HL-60 (cell line): ENCODE results near the gene RABGAP1L.

Source experiments
- DNase-seq, 2 experiments: peaks; one replicate each; pipeline ENCODE4 v3.0.0-alpha.2; 2010 to 2020; ENCODE audit warnings: low read depth in 1 of 2, low spot score in 1 of 2
- H3K27ac ChIP-seq: fragments of 250-450 bp; sonication (Bioruptor Pico); replicated peaks from 2 replicates; pipeline ENCODE4 v1.5.1; 2020; ENCODE audit warnings: mild to moderate bottlenecking, moderate library complexity
- H3K27me3 ChIP-seq: fragments of 250-450 bp; sonication (Bioruptor Pico); 2 replicates; pipeline ENCODE4 v1.5.1; 2021; ENCODE audit warnings: mild to moderate bottlenecking, moderate library complexity; ENCODE audit not compliant: insufficient read depth, poor library complexity, severe bottlenecking
- H3K4me3 ChIP-seq: replicated peaks from 2 replicates; pipeline ENCODE4 v1.5.1; 2011; ENCODE audit warnings: mild to moderate bottlenecking, control low read depth, low read length; ENCODE audit not compliant: insufficient read depth
- GABPA ChIP-seq: IDR thresholded peaks from 2 replicates; pipeline ENCODE4 v1.6.1; 2012; ENCODE audit warnings: low read depth
- POLR2AphosphoS5 ChIP-seq: IDR thresholded peaks from 2 replicates; pipeline ENCODE4 v1.6.1; 2012; ENCODE audit warnings: low read depth
- SPI1 ChIP-seq: IDR thresholded peaks from 2 replicates; pipeline ENCODE4 v1.6.1; 2012; ENCODE audit warnings: low read depth, mild to moderate bottlenecking, borderline replicate concordance
- TF ChIP-seq, protein P1 (sequence below): IDR thresholded peaks from one replicate; pipeline ENCODE4 v1.5.1; 2011; ENCODE audit warnings: low read length, control low read depth, inconsistent platforms; ENCODE audit not compliant: insufficient read depth
- TF ChIP-seq, protein P2 (sequence below): IDR thresholded peaks from 2 replicates; pipeline ENCODE4 v1.6.1; 2012; ENCODE audit warnings: low read depth; ENCODE audit not compliant: insufficient replicate concordance

The RABGAP1L gene

DNA sequence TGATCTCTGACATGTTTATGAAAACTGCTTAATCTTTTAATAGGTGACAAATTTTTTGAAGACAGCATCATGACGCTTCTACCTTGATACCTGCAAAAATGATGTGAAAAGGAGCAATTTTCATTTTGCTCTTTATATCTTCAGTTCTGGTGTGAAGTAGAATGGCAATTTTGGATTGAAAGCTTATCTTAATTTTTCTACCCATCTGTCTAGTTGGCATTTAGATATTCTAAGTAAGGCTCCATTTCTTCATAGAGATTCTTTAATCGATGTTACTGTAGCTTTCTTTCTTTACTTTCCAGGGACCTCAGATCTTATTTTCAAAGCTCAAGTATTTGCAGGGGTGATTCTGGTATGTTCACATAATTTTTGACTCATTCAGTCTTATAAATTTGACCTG, 256.2 kb downstream of the RABGAP1L start:
- TF ChIP-seq POLR2AphosphoS5 (no peak), SPI1 (no peak), GABPA (no peak)
- TF ChIP-seq, protein P1, sequence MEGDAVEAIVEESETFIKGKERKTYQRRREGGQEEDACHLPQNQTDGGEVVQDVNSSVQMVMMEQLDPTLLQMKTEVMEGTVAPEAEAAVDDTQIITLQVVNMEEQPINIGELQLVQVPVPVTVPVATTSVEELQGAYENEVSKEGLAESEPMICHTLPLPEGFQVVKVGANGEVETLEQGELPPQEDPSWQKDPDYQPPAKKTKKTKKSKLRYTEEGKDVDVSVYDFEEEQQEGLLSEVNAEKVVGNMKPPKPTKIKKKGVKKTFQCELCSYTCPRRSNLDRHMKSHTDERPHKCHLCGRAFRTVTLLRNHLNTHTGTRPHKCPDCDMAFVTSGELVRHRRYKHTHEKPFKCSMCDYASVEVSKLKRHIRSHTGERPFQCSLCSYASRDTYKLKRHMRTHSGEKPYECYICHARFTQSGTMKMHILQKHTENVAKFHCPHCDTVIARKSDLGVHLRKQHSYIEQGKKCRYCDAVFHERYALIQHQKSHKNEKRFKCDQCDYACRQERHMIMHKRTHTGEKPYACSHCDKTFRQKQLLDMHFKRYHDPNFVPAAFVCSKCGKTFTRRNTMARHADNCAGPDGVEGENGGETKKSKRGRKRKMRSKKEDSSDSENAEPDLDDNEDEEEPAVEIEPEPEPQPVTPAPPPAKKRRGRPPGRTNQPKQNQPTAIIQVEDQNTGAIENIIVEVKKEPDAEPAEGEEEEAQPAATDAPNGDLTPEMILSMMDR, result no peak
- TF ChIP-seq, protein P2, sequence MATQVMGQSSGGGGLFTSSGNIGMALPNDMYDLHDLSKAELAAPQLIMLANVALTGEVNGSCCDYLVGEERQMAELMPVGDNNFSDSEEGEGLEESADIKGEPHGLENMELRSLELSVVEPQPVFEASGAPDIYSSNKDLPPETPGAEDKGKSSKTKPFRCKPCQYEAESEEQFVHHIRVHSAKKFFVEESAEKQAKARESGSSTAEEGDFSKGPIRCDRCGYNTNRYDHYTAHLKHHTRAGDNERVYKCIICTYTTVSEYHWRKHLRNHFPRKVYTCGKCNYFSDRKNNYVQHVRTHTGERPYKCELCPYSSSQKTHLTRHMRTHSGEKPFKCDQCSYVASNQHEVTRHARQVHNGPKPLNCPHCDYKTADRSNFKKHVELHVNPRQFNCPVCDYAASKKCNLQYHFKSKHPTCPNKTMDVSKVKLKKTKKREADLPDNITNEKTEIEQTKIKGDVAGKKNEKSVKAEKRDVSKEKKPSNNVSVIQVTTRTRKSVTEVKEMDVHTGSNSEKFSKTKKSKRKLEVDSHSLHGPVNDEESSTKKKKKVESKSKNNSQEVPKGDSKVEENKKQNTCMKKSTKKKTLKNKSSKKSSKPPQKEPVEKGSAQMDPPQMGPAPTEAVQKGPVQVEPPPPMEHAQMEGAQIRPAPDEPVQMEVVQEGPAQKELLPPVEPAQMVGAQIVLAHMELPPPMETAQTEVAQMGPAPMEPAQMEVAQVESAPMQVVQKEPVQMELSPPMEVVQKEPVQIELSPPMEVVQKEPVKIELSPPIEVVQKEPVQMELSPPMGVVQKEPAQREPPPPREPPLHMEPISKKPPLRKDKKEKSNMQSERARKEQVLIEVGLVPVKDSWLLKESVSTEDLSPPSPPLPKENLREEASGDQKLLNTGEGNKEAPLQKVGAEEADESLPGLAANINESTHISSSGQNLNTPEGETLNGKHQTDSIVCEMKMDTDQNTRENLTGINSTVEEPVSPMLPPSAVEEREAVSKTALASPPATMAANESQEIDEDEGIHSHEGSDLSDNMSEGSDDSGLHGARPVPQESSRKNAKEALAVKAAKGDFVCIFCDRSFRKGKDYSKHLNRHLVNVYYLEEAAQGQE, result no peak
- no peak for DNase-seq
- Histone ChIP-seq H3K4me3 (no peak overlapping the region), H3K27me3 (no peaks in the 10 kb centered on the region), H3K27ac (no peak overlapping the region)

DNA sequence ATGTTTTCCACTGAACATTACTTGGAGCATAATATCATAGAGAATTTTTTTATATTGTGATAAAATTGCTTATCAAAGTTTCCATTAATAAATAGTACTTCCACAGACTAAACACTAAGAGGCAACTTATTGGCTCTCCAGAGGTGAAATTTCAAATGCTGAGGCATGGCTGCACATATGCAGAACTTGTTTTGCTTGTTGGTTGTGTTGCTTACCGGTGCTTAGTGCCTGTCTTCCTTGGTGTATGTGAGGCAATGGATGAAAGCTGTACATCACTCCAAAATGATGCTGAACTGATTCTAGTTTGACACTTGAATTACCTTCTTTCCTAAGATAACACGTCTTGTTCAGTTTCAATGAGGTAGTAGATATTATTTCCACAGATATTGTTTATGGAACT, 258.6 kb downstream of the RABGAP1L start:
- Histone ChIP-seq H3K27me3 (no peaks in the 10 kb centered on the region), H3K4me3 (no peak overlapping the region), H3K27ac (no peak overlapping the region)
- no peak for DNase-seq
- TF ChIP-seq SPI1, result no peak
- TF ChIP-seq, protein P2, result no peak
- TF ChIP-seq POLR2AphosphoS5, result no peak
- no peak for TF ChIP-seq GABPA
- TF ChIP-seq, protein P1, result no peak

DNA sequence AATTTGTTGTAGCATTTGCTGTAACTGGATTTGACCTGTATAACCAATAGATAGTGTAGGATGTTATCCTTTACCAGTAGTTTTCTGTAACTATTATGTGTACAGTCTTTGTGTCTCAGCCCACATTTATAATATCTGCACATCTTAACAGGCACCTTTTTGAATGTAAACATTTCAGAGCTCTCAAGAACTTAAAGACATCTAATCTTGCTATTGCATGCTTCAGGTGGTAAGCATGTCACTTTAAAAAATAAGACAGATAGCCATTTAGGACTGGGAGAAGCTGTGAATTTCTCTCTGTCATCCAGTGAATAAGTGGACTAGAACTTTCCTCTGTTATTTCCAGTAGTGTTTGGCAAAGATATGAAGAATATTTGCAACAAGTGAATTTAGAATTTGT, 265.8 kb downstream of the RABGAP1L start:
- TF ChIP-seq POLR2AphosphoS5 (no peak), SPI1 (no peak), GABPA (no peak)
- TF ChIP-seq, protein P1, result no peak
- TF ChIP-seq, protein P2, result no peak
- Histone ChIP-seq H3K4me3 (no peak overlapping the region), H3K27me3 (no peaks in the 10 kb centered on the region), H3K27ac (no peak overlapping the region)
- DNase-seq, result no peak
